Cardiac muscle cell (in vitro differentiated cells and primary cell): ENCODE data around the gene KANSL1. TPM values are rescaled to one million over a fixed set of nuclear protein-coding genes. Genes with fewer than 3 reads are reported as not detected.
A peak's percentile ranks its signal among the peaks of the same experiment; 100 is the strongest.

Experiments used
- DNase-seq, 2 donors: peaks; one replicate each; pipeline versions ENCODE4 v3.0.0 to v3.0.0-alpha.2; 2010 to 2017; ENCODE audit warnings: low read depth in 1 of 2, low spot score in 1 of 2
- H3K27ac ChIP-seq: fragments of 200-600 bp; sonication (generic); 2 replicates; pipeline ENCODE4 v1.5.1; 2016
- H3K27me3 ChIP-seq: fragments of 200-600 bp; sonication (generic); 2 replicates; pipeline ENCODE4 v1.6.0; 2016; ENCODE audit warnings: control low read depth
- H3K36me3 ChIP-seq: fragments of 200-600 bp; sonication (generic); 2 replicates; pipeline ENCODE4 v1.5.1; 2016; ENCODE audit warnings: control low read depth
- H3K4me1 ChIP-seq: fragments of 200-600 bp; sonication (generic); 2 replicates; pipeline ENCODE4 v1.8.1; 2017; ENCODE audit warnings: low read depth, mild to moderate bottlenecking, mixed run types
- H3K4me3 ChIP-seq: fragments of 200-600 bp; sonication (generic); 2 replicates; pipeline ENCODE4 v1.5.1; 2016; ENCODE audit warnings: mild to moderate bottlenecking
- H3K9me3 ChIP-seq: fragments of 200-600 bp; sonication (generic); 2 replicates; pipeline ENCODE4 v1.5.1; 2017; ENCODE audit warnings: low read depth, mild to moderate bottlenecking, control low read depth
- polyA plus RNA-seq: library from polyadenylated mRNA; unstranded; fragments of >200 nt; fragmentation: Nextera tagmentation; extraction: Ambion mirVana; gene quantifications from 2 replicates; pipeline ENCODE4 v1.2.1, GENCODE V29; 2016
- total RNA-seq: library from RNA; depleted of rRNA; stranded (reverse); fragments of >200 nt; gene quantifications from 2 replicates; pipeline ENCODE4 v1.2.3, GENCODE V29; 2016
- TF ChIP-seq, protein P1 (sequence below): IDR thresholded peaks from 2 replicates; pipeline ENCODE4 v1.5.1; 2012; ENCODE audit warnings: low read depth, mild to moderate bottlenecking, low read length

Gene KANSL1
- total and polyA plus RNA-seq, 2 experiments from 2014 or later: 52.6 to 109 TPM

DNA sequence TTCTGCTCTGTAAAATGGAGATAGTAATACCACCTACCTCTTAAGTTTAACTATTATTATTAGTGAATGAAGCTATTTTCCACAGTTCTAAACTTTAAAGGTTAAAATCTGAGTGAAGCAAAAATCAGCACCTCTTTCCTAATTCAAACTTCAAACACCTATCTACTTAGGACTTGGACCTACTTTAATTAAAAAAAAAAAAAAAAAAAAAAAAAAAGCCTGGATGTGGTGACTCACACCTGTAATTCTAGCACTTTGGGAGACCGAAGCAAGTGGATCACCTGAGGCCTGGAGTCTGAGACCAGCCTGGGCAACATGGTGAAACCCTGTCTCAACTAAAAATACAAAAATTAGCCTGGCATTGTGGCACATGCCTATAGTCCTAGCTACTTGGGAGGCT lies 5.0 kb upstream of the KANSL1 start:
- Histone ChIP-seq H3K4me1 (peaks cover 23% of the 10 kb centered on the region), H3K36me3 (no peaks in the 10 kb centered on the region), H3K27ac (peak overlapping the region; percentile 13), H3K4me3 (no peak overlapping the region), H3K27me3 (no peaks in the 10 kb centered on the region), H3K9me3 (no peaks in the 10 kb centered on the region)
- TF ChIP-seq, protein P1, sequence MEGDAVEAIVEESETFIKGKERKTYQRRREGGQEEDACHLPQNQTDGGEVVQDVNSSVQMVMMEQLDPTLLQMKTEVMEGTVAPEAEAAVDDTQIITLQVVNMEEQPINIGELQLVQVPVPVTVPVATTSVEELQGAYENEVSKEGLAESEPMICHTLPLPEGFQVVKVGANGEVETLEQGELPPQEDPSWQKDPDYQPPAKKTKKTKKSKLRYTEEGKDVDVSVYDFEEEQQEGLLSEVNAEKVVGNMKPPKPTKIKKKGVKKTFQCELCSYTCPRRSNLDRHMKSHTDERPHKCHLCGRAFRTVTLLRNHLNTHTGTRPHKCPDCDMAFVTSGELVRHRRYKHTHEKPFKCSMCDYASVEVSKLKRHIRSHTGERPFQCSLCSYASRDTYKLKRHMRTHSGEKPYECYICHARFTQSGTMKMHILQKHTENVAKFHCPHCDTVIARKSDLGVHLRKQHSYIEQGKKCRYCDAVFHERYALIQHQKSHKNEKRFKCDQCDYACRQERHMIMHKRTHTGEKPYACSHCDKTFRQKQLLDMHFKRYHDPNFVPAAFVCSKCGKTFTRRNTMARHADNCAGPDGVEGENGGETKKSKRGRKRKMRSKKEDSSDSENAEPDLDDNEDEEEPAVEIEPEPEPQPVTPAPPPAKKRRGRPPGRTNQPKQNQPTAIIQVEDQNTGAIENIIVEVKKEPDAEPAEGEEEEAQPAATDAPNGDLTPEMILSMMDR: no peak
- DNase-seq: no peak

DNA sequence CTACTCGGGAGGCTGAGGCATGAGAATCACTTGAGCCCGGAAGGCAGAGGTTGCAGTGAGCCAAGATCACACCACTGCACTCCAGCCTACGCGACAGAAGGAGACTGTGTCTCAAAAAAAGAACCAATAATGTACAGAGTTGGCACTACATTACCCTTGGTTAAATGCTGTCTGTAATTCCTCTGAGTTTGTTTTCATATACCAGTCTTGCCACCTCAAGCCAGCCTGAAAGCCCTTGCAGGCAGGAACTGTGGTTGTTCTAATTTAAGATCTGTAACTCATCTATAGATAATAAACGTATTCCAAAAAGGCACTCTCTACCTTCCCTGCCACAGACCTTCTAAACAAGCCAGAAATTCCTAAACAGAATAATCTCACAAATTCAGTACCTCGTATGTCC lies 4.3 kb upstream of the KANSL1 start:
- Histone ChIP-seq H3K4me1 (peaks cover 22% of the 10 kb centered on the region), H3K4me3 (no peak overlapping the region), H3K27me3 (no peaks in the 10 kb centered on the region), H3K9me3 (no peaks in the 10 kb centered on the region), H3K36me3 (no peaks in the 10 kb centered on the region), H3K27ac (peak overlapping the region; percentile 13)
- DNase-seq: no peak
- TF ChIP-seq, protein P1: no peak

GRCh38 chr17:46195939-46196716 lies 2.9 kb upstream of the KANSL1 start:
- no peak overlapping the region for H3K4me3 ChIP-seq
- no peak for DNase-seq
- no peaks in the 10 kb centered on the region for H3K36me3 ChIP-seq
- H3K9me3 ChIP-seq: no peaks in the 10 kb centered on the region
- TF ChIP-seq, protein P1: no peak
- H3K27me3 ChIP-seq: no peaks in the 10 kb centered on the region
- H3K27ac ChIP-seq: no peak overlapping the region
- peaks cover 16% of the 10 kb centered on the region for H3K4me1 ChIP-seq

GRCh38 chr17:46195217-46195855 lies 2.1 kb upstream of the KANSL1 start:
- peak overlapping the region; percentile 98 for H3K27ac ChIP-seq
- no peaks in the 10 kb centered on the region for H3K9me3 ChIP-seq
- no peak overlapping the region for H3K4me3 ChIP-seq
- TF ChIP-seq, protein P1: no peak
- H3K36me3 ChIP-seq: no peaks in the 10 kb centered on the region
- H3K4me1 ChIP-seq: peaks cover 24% of the 10 kb centered on the region
- DNase-seq: no peak
- no peaks in the 10 kb centered on the region for H3K27me3 ChIP-seq

GRCh38 chr17:46194393-46195216 lies 1.4 kb upstream of the KANSL1 start:
- Histone ChIP-seq H3K27ac (peak overlapping the region; percentile 98), H3K9me3 (no peaks in the 10 kb centered on the region), H3K27me3 (no peaks in the 10 kb centered on the region), H3K4me1 (peaks cover 30% of the 10 kb centered on the region), H3K4me3 (peak overlapping the region; percentile 59), H3K36me3 (no peaks in the 10 kb centered on the region)
- DNase-seq: peak; percentile 62 to 72
- TF ChIP-seq, protein P1: peak; percentile 82
